Measurements from ENCODE around the gene OLA1. TPM values are rescaled to one million over a fixed set of nuclear protein-coding genes. Genes with fewer than 3 reads are reported as not detected.
A peak's percentile ranks its signal among the peaks of the same experiment; 100 is the strongest.
"Not testable (repeated sequence)": the region's sequence is repeated elsewhere in the genome, so short reads cannot be mapped to it uniquely, and the experiment has no call there.

OLA1 gene
- total RNA-seq (2014; rRNA removed; shearing (Covaris generic)), result 152 and 198 TPM in 2 replicates
- 93.6 and 101 TPM in 2 replicates for polyA plus RNA-seq (2014; cell fraction: nucleus; rRNA removed)

DNA sequence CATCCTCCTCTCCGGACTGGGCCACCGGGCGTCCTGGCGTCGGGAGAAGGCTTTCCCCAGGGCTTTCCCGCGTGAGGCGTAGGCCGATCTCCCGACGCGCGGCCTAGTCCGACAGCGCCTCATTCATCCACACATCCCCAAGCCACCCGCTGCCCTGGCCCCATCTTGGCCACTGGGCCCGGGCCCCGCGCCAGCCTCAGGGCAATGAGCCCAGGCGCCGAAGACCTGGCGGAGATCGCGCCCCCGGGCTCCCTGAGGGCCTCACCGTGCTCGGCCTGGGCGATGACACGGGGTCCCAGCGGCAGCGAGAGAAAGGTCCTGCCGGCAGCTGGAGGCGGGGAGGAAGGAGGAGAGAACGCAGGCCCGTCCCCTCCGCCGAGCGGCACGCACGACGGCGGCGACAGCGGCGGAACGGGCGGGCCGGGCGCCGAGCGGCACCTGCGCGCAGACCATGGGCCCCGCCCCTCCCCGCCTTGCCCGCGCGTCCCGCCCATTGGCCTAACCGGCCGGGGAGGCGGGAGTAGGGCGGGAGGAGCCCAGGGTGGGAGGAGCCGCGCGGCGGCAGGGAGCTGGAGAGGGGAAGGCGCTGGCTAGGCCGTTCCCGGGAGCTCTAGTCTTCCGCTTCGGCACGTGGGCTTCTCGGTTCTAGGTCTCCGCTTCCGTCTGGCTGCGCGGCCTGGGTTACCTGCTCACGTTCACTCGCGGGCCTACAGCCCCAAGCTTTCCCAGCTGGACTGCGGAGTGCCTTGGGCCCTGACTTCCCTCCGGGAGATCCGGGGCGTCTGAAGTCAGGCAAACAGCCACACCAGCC is at the start of gene OLA1:
Gene OLA1 (minus strand): TSS at position 346 of the 811 bp plus-strand sequence. CDS start 1,717 bp downstream, outside the sequence.
- peak; percentile 94 for DNase-seq (ENCODE audit: extremely low read depth, low read depth)

- no peak for DNase-seq (ENCODE audit: extremely low read depth, low read depth)
Observed at GRCh38 chr2:174292908-174293307, 44.6 kb upstream of the OLA1 start.

GRCh38 chr2:174286172-174286571 is 37.8 kb upstream of the OLA1 start:
- DNase-seq (ENCODE audit: extremely low read depth, low read depth), result no peak

DNA sequence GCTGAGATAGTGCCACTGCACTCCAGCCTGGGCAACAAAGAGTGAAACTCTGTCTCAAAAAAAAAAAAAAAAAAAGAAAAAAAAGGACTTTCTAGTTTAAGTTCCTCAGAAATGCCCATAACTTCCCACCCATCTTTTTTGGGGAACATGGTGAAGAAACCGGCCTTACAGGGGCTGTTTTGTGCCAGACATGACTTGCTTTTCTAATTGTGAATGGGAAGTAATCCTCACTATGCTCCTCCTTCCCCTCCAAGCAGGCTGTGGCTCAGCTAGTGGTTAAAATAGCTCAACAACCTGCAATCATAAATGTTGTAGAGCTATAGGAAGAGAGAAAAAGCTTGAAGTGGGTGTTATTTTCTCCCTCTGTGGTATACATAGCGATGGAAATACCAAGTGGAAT is 34.1 kb upstream of the OLA1 start:
- DNase-seq (ENCODE audit: extremely low read depth, low read depth), result no peak

DNA sequence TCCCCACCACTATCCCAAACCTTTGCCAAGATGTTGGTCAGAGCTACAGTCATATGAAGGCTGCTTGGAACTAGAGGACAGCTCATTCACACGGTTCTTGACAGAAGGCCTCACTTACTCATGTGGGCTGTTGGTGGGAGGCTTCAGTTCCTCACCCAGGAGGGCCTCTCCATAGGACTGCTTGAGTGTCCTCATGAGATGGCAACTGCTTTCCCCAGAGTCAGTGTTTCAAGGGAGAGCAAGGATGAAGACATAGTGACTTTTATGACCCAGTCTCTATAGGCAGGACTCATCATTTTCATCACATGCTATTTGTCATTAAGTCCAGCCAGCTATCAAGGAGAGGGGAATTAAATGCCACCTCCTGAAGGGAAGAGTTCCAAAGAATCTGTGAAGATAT is 33.4 kb upstream of the OLA1 start:
- no peak for DNase-seq (ENCODE audit: extremely low read depth, low read depth)

DNA sequence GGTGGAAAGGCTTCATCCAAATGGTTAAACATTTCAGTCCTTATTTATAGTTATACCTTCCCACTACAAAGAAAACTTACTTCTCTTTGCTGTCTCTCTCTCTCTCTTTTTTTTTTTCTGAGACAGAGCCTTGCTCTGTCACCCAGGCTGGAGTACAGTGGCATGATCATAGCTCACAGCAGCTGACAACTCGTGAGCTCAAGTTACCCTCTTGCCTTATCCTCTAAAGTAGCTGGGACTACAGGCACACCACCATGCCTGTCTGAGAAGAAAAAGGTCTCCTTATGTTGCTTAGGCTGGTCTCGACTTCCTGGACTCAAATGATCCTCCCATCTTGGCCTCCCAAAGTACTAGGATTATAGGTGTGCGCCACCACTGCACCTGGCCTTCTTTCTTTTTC is 32.3 kb upstream of the OLA1 start:
- DNase-seq (ENCODE audit: extremely low read depth, low read depth), result no peak

DNA sequence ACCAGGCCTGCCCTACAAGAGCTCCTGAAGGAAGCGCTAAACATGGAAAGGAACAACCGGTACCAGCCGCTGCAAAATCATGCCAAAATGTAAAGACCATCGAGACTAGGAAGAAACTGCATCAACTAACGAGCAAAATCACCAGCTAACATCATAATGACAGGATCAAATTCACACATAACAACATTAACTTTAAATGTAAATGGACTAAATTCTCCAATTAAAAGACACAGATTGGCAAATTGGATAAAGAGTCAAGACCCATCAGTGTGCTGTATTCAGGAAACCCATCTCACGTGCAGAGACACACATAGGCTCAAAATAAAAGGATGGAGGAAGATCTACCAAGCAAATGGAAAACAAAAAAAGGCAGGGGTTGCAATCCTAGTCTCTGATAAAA is 21.9 kb upstream of the OLA1 start:
- not testable (repeated sequence) for DNase-seq (ENCODE audit: extremely low read depth, low read depth)

- DNase-seq (ENCODE audit: extremely low read depth, low read depth), result no peak
Observed at GRCh38 chr2:174266288-174266687, 18.0 kb upstream of the OLA1 start.

GRCh38 chr2:174263997-174264396 is 15.7 kb upstream of the OLA1 start:
- peak; percentile 50 for DNase-seq (ENCODE audit: extremely low read depth, low read depth)

- DNase-seq (ENCODE audit: extremely low read depth, low read depth), result no peak
Observed at GRCh38 chr2:174259981-174260380, 11.6 kb upstream of the OLA1 start.

DNA sequence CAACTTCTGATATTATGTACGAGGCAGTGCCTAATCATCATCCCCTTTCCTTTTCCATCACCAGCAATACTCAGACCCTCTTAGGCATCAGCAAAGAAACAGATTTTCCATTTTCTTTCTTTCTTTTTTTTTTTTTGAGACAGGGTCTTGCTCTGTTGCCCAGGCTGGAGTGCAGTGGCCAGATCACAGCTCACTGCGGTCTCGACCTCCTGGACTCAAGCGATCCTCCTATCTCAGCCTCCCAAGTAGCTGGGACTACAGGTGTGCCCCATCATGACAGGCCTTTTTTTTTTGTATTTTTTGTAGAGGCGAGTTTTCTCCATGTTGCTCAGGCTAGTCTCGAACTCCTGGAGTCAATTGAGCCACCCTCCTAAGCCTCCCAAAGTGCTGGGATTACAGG is 5.9 kb upstream of the OLA1 start:
- no peak for DNase-seq (ENCODE audit: extremely low read depth, low read depth)

- DNase-seq (ENCODE audit: extremely low read depth, low read depth), result no peak
Observed at GRCh38 chr2:174248998-174249592, 763 bp upstream of the OLA1 start.

DNA sequence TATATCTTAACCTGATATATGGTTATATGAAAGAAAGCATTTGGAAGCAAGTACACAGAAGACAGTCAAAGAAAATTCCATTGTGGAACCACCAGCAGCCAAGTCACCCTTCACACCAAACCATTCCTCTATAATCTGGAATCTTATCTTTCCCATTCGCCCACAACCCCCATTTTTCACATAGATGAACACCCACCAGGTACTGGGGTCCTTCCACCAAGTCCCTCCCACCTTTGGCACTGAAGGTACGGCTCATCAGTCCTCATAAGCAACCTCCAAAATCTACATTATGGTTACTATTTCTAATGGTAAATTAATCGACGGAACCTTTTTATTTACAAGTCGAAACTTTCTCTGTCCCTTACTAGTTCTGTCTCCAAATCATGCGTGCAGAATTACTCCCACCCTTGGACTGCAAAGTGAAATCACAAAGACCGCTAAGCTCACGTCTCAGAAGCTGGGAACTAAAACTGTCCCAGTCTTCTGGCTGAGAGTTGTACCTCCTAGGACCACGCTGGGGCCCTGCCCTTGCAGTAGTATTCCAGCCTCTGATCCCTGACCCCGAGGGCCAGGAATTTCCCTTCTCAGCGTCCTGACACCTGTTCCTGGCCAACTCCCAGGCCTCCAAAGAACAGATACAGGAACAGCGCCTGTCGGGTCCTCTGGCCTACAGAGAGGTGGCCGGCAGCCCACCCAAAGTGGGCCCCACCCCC is 702 bp downstream of the OLA1 start:
- DNase-seq (ENCODE audit: extremely low read depth, low read depth), result no peak

GRCh38 chr2:174246944-174247381 is 1.4 kb downstream of the OLA1 start:
- no peak for DNase-seq (ENCODE audit: extremely low read depth, low read depth)

- not testable (repeated sequence) for DNase-seq (ENCODE audit: extremely low read depth, low read depth)
Observed at GRCh38 chr2:174245628-174246027, 2.7 kb downstream of the OLA1 start.

GRCh38 chr2:174245065-174245464 is 3.3 kb downstream of the OLA1 start:
- DNase-seq (ENCODE audit: extremely low read depth, low read depth), result no peak

DNA sequence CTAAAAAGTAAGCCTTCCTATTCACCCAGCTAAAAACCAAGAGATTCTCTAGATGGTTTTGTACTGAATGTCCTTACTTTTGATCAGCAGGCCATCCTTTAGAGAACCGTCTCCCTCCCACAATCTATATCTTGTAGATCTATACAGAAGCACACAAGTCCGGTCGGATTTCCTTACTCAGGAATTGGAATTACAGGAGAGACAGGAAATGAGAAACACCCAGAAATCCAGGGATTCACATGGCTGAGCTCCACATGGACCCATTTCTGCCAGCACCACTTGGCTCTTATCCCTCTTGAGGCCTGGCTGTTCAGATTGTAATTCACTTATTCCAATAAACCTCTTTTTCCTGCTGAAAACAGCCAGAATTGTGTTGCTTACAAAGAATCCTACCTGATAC is 4.5 kb downstream of the OLA1 start:
- DNase-seq (ENCODE audit: extremely low read depth, low read depth), result no peak

DNA sequence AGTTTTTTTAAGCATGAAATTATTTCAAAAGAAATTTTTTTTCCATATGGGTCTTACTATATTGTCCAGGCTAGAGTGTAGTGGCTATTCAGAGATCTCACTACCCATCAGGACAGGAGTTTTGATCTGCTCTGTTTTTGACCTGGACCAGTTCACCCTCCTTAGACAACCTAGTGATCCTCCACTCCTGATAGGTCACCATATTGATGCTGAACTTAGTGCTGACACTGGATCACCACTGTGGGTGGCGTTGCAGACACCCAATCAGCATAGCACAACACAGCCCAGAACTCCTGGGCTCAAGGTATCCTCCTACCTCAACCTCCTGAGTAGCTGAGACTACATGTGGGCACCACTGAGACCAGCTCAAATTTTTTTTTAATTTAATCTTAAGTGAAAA is 8.2 kb downstream of the OLA1 start:
- no peak for DNase-seq (ENCODE audit: extremely low read depth, low read depth)

- no peak for DNase-seq (ENCODE audit: extremely low read depth, low read depth)
Observed at GRCh38 chr2:174236429-174236828, 11.9 kb downstream of the OLA1 start.

DNA sequence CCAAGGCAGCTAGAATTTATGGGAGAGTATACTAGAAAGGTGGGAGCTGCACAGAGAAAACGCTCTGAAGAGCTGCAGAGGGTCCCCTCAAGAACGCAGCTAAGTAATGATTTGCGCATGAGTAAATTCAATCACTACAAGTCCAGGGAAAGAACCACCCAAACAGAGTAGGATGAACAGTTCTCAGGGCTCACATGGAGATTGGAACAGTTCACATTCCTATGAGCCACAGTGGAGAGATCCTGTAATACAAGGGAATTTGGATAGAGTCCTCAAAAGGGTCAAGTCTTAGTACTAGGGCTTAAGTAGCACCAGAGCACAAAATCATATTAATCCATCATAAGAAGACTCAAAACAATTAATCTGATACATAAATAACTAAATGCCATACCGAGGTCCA is 12.7 kb downstream of the OLA1 start:
- DNase-seq (ENCODE audit: extremely low read depth, low read depth), result no peak

GRCh38 chr2:174233771-174234275 is 14.5 kb downstream of the OLA1 start:
- no peak for DNase-seq (ENCODE audit: extremely low read depth, low read depth)

All from NCI-H460 (cell line).